H1 (cell line): ENCODE measurements around the gene TRMT10C.

Source experiments
- EP300 ChIP-seq, 2 experiments: IDR thresholded peaks; 1 replicate in 1 of 2; 2 replicates in 1 of 2; pipeline ENCODE4 v1.6.1; 2011 to 2012; ENCODE audit warnings: low read depth in 2 of 2, low read length in 2 of 2, mild to moderate bottlenecking in 2 of 2, borderline replicate concordance in 1 of 2, inconsistent platforms in 1 of 2, moderate library complexity in 1 of 2
- JUND ChIP-seq: IDR thresholded peaks from 2 replicates; pipeline ENCODE4 v1.6.1; 2011; ENCODE audit warnings: mild to moderate bottlenecking, improper control_type of control experiment, low read length
- POLR2A ChIP-seq, 2 experiments: IDR thresholded peaks; 1 replicate in 1 of 2; 2 replicates in 1 of 2; pipeline ENCODE4 v1.6.1; 2011; ENCODE audit warnings: low read depth in 2 of 2, low read length in 2 of 2, mild to moderate bottlenecking in 2 of 2; ENCODE audit errors: control extremely low read depth in 1 of 2
- POLR2AphosphoS5 ChIP-seq: IDR thresholded peaks from 2 replicates; pipeline ENCODE4 v1.6.1; 2011; ENCODE audit warnings: low read depth, low read length
- RAD21 ChIP-seq, 2 experiments: IDR thresholded peaks in 1 of 2; conservative IDR thresholded peaks in 1 of 2; 2 replicates each; pipeline ENCODE4 v1.6.1; 2011; ENCODE audit warnings: low read depth in 2 of 2, low read length in 2 of 2, improper control_type of control experiment in 1 of 2, inconsistent platforms in 1 of 2, mild to moderate bottlenecking in 1 of 2, moderate library complexity in 1 of 2
- TCF12 ChIP-seq: IDR thresholded peaks from 2 replicates; pipeline ENCODE4 v1.6.1; 2011; ENCODE audit warnings: low read depth, mild to moderate bottlenecking, low read length
- ZNF274 ChIP-seq: IDR thresholded peaks from 2 replicates; pipeline ENCODE4 v1.7.0; 2012; ENCODE audit warnings: low read length, borderline replicate concordance; ENCODE audit errors: extremely low read depth
- TF ChIP-seq, protein P1 (sequence below), 3 experiments: IDR thresholded peaks; 1 replicate in 2 of 3; 2 replicates in 1 of 3; pipeline versions ENCODE4 v1.5.1 to v1.6.1; 2011; ENCODE audit warnings: low read length in 3 of 3, mild to moderate bottlenecking in 3 of 3, inconsistent platforms in 2 of 3, low read depth in 1 of 3, moderate library complexity in 1 of 3; ENCODE audit not compliant: insufficient read depth in 1 of 3; ENCODE audit errors: control extremely low read depth in 1 of 3
- TF ChIP-seq, protein P2 (sequence below): IDR thresholded peaks from 2 replicates; pipeline ENCODE4 v1.6.1; 2011; ENCODE audit warnings: low read length, improper control_type of control experiment

DNA sequence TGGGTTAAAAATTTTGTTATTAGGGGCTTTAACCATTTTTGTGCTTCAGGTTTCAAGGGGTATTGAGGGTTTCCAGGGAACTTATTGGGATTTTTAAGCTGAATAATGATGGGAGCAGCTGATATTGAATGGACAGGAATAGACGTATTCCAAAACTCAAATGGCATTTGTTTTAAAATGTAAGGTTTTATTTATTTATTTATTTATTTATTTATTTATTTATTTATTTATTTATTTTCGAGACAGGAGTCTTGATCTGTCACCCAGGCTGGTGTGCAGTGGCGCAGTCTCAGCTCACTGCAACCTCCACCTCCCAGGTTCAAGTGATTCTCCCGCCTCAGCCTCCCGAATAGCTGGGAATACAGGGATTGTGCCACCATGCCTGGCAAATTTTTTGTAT lies 26.4 kb upstream of the TRMT10C start:
- TF ChIP-seq JUND (no peak), POLR2AphosphoS5 (no peak), TCF12 (no peak), RAD21 (IDR thresholded peaks at IDR 0.05 in 1 of 2, conservative IDR thresholded peaks at IDR 0.05 in 1 of 2; ENCODE audit: low read depth in 2 of 2, low read length in 2 of 2) (no peak), EP300 (IDR thresholded peaks at IDR 0.05; ENCODE audit: borderline replicate concordance in 1 of 2, low read depth in 2 of 2, low read length in 2 of 2) (no peak), POLR2A (IDR thresholded peaks at IDR 0.05; ENCODE audit: control extremely low read depth in 1 of 2, low read depth in 2 of 2, low read length in 2 of 2) (no peak), ZNF274 (no peak)
- TF ChIP-seq, protein P1, sequence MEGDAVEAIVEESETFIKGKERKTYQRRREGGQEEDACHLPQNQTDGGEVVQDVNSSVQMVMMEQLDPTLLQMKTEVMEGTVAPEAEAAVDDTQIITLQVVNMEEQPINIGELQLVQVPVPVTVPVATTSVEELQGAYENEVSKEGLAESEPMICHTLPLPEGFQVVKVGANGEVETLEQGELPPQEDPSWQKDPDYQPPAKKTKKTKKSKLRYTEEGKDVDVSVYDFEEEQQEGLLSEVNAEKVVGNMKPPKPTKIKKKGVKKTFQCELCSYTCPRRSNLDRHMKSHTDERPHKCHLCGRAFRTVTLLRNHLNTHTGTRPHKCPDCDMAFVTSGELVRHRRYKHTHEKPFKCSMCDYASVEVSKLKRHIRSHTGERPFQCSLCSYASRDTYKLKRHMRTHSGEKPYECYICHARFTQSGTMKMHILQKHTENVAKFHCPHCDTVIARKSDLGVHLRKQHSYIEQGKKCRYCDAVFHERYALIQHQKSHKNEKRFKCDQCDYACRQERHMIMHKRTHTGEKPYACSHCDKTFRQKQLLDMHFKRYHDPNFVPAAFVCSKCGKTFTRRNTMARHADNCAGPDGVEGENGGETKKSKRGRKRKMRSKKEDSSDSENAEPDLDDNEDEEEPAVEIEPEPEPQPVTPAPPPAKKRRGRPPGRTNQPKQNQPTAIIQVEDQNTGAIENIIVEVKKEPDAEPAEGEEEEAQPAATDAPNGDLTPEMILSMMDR (IDR thresholded peaks at IDR 0.05; ENCODE audit: control extremely low read depth in 1 of 3, insufficient read depth in 1 of 3, low read depth in 1 of 3, low read length in 3 of 3), result no peak
- TF ChIP-seq, protein P2, sequence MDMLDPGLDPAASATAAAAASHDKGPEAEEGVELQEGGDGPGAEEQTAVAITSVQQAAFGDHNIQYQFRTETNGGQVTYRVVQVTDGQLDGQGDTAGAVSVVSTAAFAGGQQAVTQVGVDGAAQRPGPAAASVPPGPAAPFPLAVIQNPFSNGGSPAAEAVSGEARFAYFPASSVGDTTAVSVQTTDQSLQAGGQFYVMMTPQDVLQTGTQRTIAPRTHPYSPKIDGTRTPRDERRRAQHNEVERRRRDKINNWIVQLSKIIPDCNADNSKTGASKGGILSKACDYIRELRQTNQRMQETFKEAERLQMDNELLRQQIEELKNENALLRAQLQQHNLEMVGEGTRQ, result no peak
